DMS153 (cell line): ENCODE data around the gene MAML3.

Experiments
- DNase-seq: peaks from one replicate; lab custom pipeline; 2025; lab: John Stamatoyannopoulos, UW

The MAML3 gene

GRCh38 chr4:140003876-140004548 lies 150.0 kb downstream of the MAML3 start:
- DNase-seq = no peak

- no peak for DNase-seq
Observed at GRCh38 chr4:140000232-140000631, 153.8 kb downstream of the MAML3 start.

- DNase-seq = no peak
Observed at GRCh38 chr4:139988863-139989765, 164.9 kb downstream of the MAML3 start.

- DNase-seq = no peak
Observed at GRCh38 chr4:139987502-139987850, 166.5 kb downstream of the MAML3 start.

GRCh38 chr4:139986689-139987501 lies 167.1 kb downstream of the MAML3 start:
- no peak for DNase-seq

GRCh38 chr4:139986106-139986505 lies 167.9 kb downstream of the MAML3 start:
- DNase-seq = no peak

- no peak for DNase-seq
Observed at GRCh38 chr4:139985401-139985800, 168.6 kb downstream of the MAML3 start.

- no peak for DNase-seq
Observed at GRCh38 chr4:139984471-139984870, 169.5 kb downstream of the MAML3 start.

- DNase-seq = no peak
Observed at GRCh38 chr4:139978692-139979091, 175.3 kb downstream of the MAML3 start.

GRCh38 chr4:139977838-139978609 lies 176.0 kb downstream of the MAML3 start:
- DNase-seq = no peak

GRCh38 chr4:139975830-139976272 lies 178.1 kb downstream of the MAML3 start:
- DNase-seq = no peak

- DNase-seq = no peak
Observed at GRCh38 chr4:139973616-139974015, 180.4 kb downstream of the MAML3 start.

GRCh38 chr4:139973015-139973414 lies 181.0 kb downstream of the MAML3 start:
- no peak for DNase-seq

- DNase-seq = no peak
Observed at GRCh38 chr4:139972305-139972704, 181.7 kb downstream of the MAML3 start.

- DNase-seq = no peak
Observed at GRCh38 chr4:139971111-139971510, 182.9 kb downstream of the MAML3 start.

- DNase-seq = no peak
Observed at GRCh38 chr4:139969635-139970266, 184.2 kb downstream of the MAML3 start.

GRCh38 chr4:139968831-139969230 lies 185.2 kb downstream of the MAML3 start:
- no peak for DNase-seq

GRCh38 chr4:139966383-139966782 lies 187.6 kb downstream of the MAML3 start:
- DNase-seq = no peak

GRCh38 chr4:139965789-139966188 lies 188.2 kb downstream of the MAML3 start:
- DNase-seq = no peak

- no peak for DNase-seq
Observed at GRCh38 chr4:139963708-139964107, 190.3 kb downstream of the MAML3 start.

- no peak for DNase-seq
Observed at GRCh38 chr4:139962130-139962684, 191.8 kb downstream of the MAML3 start.
